HG02642 (cell line): ENCODE measurements around the gene KLHL36.
"Not testable (repeated sequence)": the region's sequence is repeated elsewhere in the genome, so short reads cannot be mapped to it uniquely, and the experiment has no call there.

ENCODE experiments used
- ATAC-seq: cut with Tn5 transposase; IDR thresholded peaks from one replicate; pipeline ENCODE4 v1.9.1; 2021; ENCODE audit warnings: mild to moderate bottlenecking; ENCODE audit not compliant: unreplicated experiment, poor library complexity

The KLHL36 gene

GRCh38 chr16:84614968-84615813 lies 33.1 kb upstream of the KLHL36 start:
- ATAC-seq = no peak

GRCh38 chr16:84616515-84616914 lies 31.8 kb upstream of the KLHL36 start:
- ATAC-seq = no peak

GRCh38 chr16:84617041-84617790 lies 31.1 kb upstream of the KLHL36 start:
- ATAC-seq = peak; percentile 43

- ATAC-seq = peak; percentile 91
These were observed 30.3 kb upstream of the KLHL36 start, which contains the start of gene COTL1 for GRCh38 chr16:84617791-84618580. Gene COTL1 (minus strand): TSS chr16:84618078. CDS start chr16:84617914, 164 bp downstream.

DNA sequence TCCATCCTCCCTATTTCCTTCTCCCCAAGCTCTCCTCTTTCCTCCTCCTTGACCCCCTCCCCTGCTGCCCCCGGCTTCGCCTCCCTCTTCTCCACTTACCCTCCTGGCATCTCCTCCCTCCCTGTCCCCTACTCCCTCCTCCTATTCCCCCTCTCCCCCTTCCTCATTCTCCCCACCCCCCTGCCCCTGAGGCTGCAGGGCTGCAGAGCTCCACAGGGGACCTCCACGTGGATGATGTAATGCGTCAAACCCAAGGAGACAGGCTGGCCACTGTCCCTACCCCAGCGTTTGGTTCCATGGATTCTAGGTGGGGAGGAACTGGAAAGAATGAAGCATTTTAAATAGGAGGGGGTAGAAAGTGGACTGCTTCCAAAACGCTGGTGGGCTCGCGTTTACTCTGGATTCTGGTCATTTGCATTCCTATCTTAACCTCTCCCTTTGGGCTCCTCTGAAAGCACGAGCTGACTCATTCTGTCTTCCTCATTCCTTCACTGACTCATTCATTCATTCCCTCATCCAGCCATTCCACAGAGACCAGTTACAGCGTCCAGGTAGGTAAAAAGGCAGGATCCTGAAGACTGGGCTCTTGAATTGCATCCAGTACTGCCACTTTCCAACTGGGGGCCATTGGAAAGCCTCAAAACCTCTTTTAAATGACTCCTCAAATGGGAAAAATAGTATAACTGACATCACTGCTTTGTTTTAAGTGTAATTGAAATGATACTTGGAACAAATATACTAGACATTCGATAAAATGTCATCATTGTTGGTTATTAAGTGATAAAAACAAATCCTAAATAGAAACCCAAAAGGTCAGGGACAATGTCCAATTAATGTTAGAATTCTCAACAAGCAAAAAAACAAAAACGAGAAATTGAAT lies 29.5 kb upstream of the KLHL36 start:
- ATAC-seq = no peak

DNA sequence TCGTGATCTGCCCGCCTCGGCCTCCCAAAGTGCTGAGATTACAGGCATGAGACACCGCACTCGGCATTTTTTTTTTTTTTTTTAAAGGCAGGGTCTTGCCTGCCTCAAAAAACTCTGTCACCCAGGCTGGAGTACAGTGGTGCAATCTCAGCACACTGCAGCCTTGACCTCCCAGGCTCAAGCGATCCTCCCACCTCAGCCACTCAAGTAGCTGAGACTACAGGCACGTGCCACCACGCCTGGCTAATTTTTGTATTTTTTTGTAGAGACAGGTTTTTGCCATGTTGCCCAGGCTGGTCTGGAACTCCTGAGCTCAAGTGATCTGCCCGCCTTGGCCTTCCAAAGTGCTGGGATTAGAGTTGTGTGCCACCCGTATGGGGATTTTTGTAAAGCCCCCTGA lies 27.4 kb upstream of the KLHL36 start:
- not testable (repeated sequence) for ATAC-seq

DNA sequence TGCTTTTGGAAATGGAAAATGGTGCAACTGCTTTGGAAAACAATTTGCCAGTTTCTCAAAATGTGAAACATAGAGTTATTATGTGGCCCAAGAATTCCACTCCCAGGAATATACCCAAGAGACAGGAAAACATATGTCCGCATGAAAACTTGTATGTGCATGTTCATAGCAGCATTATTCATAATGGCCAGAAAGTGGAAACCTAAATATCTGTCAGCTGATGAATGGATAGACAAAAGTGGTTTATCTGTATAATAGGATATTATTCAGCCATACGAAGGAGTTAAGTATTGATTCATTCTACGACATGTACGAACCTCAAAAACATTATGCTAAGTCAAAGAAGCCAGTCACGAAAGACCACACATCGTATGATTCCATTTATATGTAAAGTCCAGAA lies 22.8 kb upstream of the KLHL36 start:
- ATAC-seq = no peak

DNA sequence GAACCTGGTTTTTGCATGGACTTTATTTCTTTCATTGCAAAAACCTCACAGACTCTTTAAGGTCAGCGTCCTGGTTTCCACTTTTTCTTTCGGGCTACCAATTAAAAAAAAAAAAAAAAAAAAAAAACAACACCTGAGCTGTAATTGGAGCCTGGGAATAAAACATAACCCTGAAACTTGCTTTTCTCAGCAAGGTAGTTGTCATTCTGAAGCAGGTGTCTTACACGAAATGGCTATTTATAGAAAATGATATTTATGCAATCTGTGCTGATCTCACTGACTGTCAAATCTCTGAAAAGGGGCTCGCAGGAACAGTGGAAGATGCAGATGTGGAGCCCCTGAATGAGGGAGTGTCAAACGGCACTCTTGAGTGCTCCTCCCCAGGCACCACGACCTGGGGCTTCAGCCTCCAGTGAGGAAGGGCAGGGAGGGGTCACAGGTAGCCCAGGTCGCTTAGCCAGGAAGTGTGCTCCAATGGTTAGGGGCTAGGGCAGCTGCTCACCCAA lies 20.0 kb upstream of the KLHL36 start:
- ATAC-seq = no peak

DNA sequence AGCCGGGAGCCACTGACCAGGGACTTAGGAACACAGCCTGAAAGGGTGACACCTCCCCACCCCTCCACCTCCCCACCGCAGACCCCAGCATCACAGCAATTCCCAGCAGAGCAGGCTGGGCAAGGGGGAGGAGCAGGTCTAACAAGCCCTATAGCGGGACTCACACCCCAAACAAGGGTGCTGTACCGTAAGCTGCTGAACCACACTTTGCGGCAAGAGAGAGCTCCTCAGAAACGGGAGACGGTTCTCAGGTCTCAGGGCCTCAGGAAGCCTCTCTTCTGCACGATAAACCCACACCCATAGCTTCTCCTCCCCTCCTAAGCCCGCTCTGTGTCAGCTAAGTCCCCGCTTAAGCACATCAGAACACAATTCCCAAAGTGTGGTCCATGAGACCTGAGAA lies 18.7 kb upstream of the KLHL36 start:
- ATAC-seq = no peak

DNA sequence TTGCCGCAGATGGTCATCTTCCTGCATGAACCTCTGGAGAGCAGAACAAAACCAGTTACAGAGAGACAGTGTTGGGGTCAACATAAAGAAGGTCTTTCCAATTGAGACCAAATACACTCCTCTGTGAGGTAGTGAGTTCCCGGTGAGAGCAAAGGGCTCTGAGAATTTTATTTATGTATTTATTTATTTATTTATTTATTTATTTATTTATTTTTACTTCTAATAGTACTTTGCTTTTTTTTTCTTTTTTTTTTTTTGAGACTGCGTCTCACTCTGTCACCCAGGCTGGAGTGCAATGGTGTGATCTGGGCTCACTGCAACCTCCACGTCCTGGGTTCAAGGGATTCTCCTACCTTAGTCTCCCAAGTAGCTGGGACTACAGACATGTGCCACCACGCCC lies 18.3 kb upstream of the KLHL36 start:
- no peak for ATAC-seq

- ATAC-seq = no peak
These were observed 17.7 kb upstream of the KLHL36 start for GRCh38 chr16:84630446-84631152.

GRCh38 chr16:84631153-84631466 lies 17.2 kb upstream of the KLHL36 start:
- ATAC-seq = no peak

DNA sequence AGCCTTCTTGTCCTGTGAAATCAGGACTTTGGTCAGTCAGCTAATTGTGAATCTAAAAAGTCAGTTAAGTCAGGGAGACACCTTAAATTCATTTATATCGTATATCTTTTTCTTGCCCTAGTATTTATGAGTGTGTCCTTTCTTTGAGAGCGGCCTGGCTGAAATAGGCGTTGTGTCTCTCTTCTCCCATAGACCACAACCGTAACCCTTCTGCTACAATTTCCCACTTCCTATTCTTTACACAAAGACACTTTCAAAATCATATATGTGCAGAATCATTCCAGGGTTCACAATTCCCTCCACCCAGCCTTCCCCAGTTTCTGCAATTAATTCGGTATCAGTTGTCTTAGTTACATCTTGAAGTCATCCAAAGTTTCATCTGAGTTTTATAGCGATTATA lies 16.4 kb upstream of the KLHL36 start:
- ATAC-seq = no peak

DNA sequence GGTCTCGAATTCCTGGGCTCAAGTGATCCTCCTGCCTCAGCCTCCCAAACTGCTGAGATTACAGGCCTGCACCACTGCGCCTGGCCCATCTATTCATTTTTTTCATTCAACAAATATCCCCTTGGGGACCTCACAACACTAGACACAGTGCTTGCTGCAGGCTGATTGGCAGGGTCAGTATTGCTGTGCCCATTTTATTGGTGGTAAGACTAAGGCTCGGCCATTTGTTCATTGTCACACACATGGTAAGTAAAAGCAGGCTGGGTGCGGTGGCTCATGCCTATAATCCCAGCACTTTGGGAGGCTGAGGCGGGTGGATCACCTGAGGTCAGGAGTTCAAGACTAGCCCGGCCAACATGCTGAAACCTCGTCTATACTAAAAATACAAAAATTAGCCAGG lies 15.4 kb upstream of the KLHL36 start:
- ATAC-seq = not testable (repeated sequence)

GRCh38 chr16:84633622-84634021 lies 14.7 kb upstream of the KLHL36 start:
- no peak for ATAC-seq

- no peak for ATAC-seq
These were observed 12.6 kb upstream of the KLHL36 start for GRCh38 chr16:84635702-84636101.

- ATAC-seq = no peak
These were observed 10.6 kb upstream of the KLHL36 start for GRCh38 chr16:84637709-84638108.

DNA sequence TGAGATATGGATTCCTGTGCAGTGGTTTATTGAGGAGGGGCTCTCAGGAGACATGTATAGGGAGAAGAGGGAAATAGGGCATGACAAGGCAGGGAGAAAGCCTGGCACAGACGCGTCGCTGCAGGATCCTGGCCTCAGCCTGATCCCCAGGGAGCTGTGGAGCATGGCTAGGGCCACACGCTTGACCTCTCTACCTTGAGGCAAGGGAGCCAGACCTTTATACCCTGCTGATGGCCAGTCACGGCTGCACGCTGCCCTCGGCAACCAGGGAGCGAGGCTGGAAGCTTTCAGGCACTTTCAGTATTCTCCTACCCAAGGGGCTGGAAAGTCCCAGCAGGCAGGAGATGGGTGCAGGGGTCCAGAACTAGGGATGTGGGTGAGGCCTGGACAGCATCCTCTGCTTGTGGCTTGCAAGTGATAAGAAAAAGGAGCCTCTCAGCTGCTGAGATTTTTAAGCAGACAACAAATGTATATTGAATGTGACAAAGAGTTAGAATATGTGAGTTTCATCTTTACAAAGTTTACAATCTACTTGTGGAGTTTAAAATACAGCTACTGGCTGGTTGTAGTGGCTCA lies 10.0 kb upstream of the KLHL36 start:
- ATAC-seq = no peak

GRCh38 chr16:84640145-84640544 lies 8.2 kb upstream of the KLHL36 start:
- no peak for ATAC-seq
